ENCODE measurements around the gene ACIN1.

ACIN1 gene

GRCh38 chr14:23089498-23090253, 5.3 kb downstream of the ACIN1 start:
- TF ChIP-seq CEBPB (IDR thresholded peaks at IDR 0.05) (no peak), ZBTB7A (IDR thresholded peaks at IDR 0.05; ENCODE audit: low read depth) (no peak), EP300 (IDR thresholded peaks at IDR 0.05; ENCODE audit: borderline replicate concordance) (no peak), RAD21 (IDR thresholded peaks at IDR 0.05; ENCODE audit: low read depth) (no peak), REST (IDR thresholded peaks at IDR 0.05; ENCODE audit: low read depth) (no peak), CREB1 (IDR thresholded peaks at IDR 0.05; ENCODE audit: low read depth) (no peak), TAF1 (IDR thresholded peaks at IDR 0.05; ENCODE audit: low read depth) (no peak), NFIC (IDR thresholded peaks at IDR 0.05) (no peak), TCF12 (IDR thresholded peaks at IDR 0.05; ENCODE audit: low read depth) (no peak), USF1 (IDR thresholded peaks at IDR 0.05) (no peak), TEAD4 (IDR thresholded peaks at IDR 0.05) (no peak)
- TF ChIP-seq, protein P1, sequence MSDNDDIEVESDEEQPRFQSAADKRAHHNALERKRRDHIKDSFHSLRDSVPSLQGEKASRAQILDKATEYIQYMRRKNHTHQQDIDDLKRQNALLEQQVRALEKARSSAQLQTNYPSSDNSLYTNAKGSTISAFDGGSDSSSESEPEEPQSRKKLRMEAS (IDR thresholded peaks at IDR 0.05), result no peak

DNA sequence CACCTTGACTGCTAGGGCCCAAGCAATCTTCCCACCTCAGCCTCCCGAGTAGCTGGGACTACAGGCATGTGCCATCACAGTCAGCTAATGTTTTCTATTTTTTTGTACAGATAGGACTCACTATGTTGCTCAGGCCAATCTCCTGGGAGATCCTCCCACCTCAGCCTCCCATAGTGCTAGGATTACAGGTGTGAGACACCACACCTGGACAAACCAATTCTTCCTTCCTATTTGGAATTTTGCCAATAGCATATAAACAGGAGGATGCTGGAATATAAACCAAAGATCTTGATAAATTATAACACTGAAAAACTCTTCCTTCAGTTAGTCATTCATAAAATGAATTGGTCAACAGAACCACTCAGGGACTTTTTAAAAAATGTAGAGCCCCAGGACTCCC, 8.4 kb downstream of the ACIN1 start:
- TF ChIP-seq CREB1 (IDR thresholded peaks at IDR 0.05; ENCODE audit: low read depth), result no peak
- TF ChIP-seq YY1 (IDR thresholded peaks at IDR 0.05; ENCODE audit: low read depth), result no peak
- TF ChIP-seq EGR1 (IDR thresholded peaks at IDR 0.05), result no peak
- no peak for TF ChIP-seq TEAD4 (IDR thresholded peaks at IDR 0.05)
- no peak for TF ChIP-seq CEBPB (IDR thresholded peaks at IDR 0.05)
- TF ChIP-seq NFIC (IDR thresholded peaks at IDR 0.05), result no peak
- no peak for TF ChIP-seq TAF1 (IDR thresholded peaks at IDR 0.05; ENCODE audit: low read depth)
- TF ChIP-seq EP300 (IDR thresholded peaks at IDR 0.05; ENCODE audit: borderline replicate concordance), result no peak
- TF ChIP-seq, protein P1 (IDR thresholded peaks at IDR 0.05), result no peak
- no peak for TF ChIP-seq USF1 (IDR thresholded peaks at IDR 0.05)
- no peak for TF ChIP-seq ZBTB7A (IDR thresholded peaks at IDR 0.05; ENCODE audit: low read depth)
- no peak for TF ChIP-seq TCF12 (IDR thresholded peaks at IDR 0.05; ENCODE audit: low read depth)
- no peak for TF ChIP-seq REST (IDR thresholded peaks at IDR 0.05; ENCODE audit: low read depth)

DNA sequence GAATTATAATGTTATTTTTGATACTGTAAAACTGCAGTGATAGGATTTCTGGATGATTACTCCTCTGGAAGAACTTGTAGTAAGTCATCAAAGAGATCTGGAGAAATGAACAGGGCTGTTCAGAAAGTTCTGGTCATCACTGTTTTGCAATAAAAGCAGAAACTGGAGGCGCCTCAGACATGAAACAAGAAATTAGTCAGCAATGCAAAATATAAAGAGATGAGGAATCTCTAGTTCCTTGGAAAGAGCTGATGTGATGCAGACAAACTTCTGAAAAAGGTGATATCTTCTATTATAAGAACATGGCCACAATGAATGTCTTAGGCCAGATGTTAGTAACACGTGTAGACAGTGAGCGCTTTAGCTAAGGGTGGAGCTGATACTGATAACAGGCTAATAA, 9.5 kb downstream of the ACIN1 start:
- no peak for TF ChIP-seq FOXM1 (IDR thresholded peaks at IDR 0.05; ENCODE audit: borderline replicate concordance, low read depth)
- no peak for TF ChIP-seq REST (IDR thresholded peaks at IDR 0.05; ENCODE audit: low read depth)
- no peak for TF ChIP-seq TAF1 (IDR thresholded peaks at IDR 0.05; ENCODE audit: low read depth)
- TF ChIP-seq TEAD4 (IDR thresholded peaks at IDR 0.05), result no peak
- no peak for TF ChIP-seq RAD21 (IDR thresholded peaks at IDR 0.05; ENCODE audit: low read depth)
- TF ChIP-seq CREB1 (IDR thresholded peaks at IDR 0.05; ENCODE audit: low read depth), result no peak
- TF ChIP-seq NFIC (IDR thresholded peaks at IDR 0.05), result no peak
- no peak for TF ChIP-seq EP300 (IDR thresholded peaks at IDR 0.05; ENCODE audit: borderline replicate concordance)
- no peak for TF ChIP-seq TCF12 (IDR thresholded peaks at IDR 0.05; ENCODE audit: low read depth)
- TF ChIP-seq YY1 (IDR thresholded peaks at IDR 0.05; ENCODE audit: low read depth), result no peak
- TF ChIP-seq, protein P1 (IDR thresholded peaks at IDR 0.05), result no peak
- no peak for TF ChIP-seq USF1 (IDR thresholded peaks at IDR 0.05)
- no peak for TF ChIP-seq ZBTB7A (IDR thresholded peaks at IDR 0.05; ENCODE audit: low read depth)
- TF ChIP-seq EGR1 (IDR thresholded peaks at IDR 0.05), result no peak
- no peak for TF ChIP-seq CEBPB (IDR thresholded peaks at IDR 0.05)

Measured in Ishikawa (cell line).